Natural killer cell (primary cell): ENCODE results near the gene PCBP3. TPM values are rescaled to one million over a fixed set of nuclear protein-coding genes. Genes with fewer than 3 reads are reported as not detected.

Source experiments
- ATAC-seq, 3 donors: fragments of 150-1000 bp in 2 of 3; fragments of 200-7000 bp in 1 of 3; cut with Tn5 transposase; 1 replicate in 1 of 3; 2 replicates in 2 of 3; pipeline ENCODE4 v1.10.0; 2021; ENCODE audit warnings: mild to moderate bottlenecking in 2 of 3, moderate library complexity in 2 of 3
- DNase-seq, 2 donors: peaks; one replicate each; pipeline versions ENCODE4 v3.0.0 to v3.0.0-alpha.2; 2013 to 2021; ENCODE audit warnings: mixed read lengths in 1 of 2
- H3K27ac ChIP-seq: one replicate; pipeline ENCODE4 v1.5.1; 2013; ENCODE audit warnings: mild to moderate bottlenecking, low read length
- H3K27me3 ChIP-seq: one replicate; pipeline ENCODE4 v1.6.1; 2013; ENCODE audit warnings: low read length; ENCODE audit not compliant: control insufficient read depth, insufficient read depth
- H3K36me3 ChIP-seq: one replicate; pipeline ENCODE4 v1.6.1; 2013; ENCODE audit warnings: low read length; ENCODE audit not compliant: control insufficient read depth, insufficient read depth
- H3K4me1 ChIP-seq: one replicate; pipeline ENCODE4 v1.6.1; 2013; ENCODE audit warnings: low read length; ENCODE audit not compliant: control insufficient read depth, insufficient read depth
- H3K4me3 ChIP-seq: one replicate; pipeline ENCODE4 v1.5.1; 2013; ENCODE audit warnings: low read length
- H3K9me3 ChIP-seq: one replicate; pipeline ENCODE4 v1.6.1; 2013; ENCODE audit warnings: low read length; ENCODE audit not compliant: control insufficient read depth, insufficient read depth
- H3K27ac Mint-ChIP-seq, 2 donors: one replicate each; pipeline ENCODE4 v1.8.0; 2022; ENCODE audit warnings: mild to moderate bottlenecking in 2 of 2, mixed read lengths in 2 of 2, moderate library complexity in 1 of 2
- H3K27me3 Mint-ChIP-seq, 2 donors: one replicate each; pipeline ENCODE4 v1.8.0; 2022; ENCODE audit warnings: low read depth in 2 of 2, mixed read lengths in 2 of 2
- H3K36me3 Mint-ChIP-seq: one replicate; pipeline ENCODE4 v1.8.0; 2022; ENCODE audit warnings: mixed read lengths
- H3K4me1 Mint-ChIP-seq, 2 donors: one replicate each; pipeline ENCODE4 v1.8.0; 2022; ENCODE audit warnings: mixed read lengths in 2 of 2
- H3K4me3 Mint-ChIP-seq: one replicate; pipeline ENCODE4 v1.8.0; 2022; ENCODE audit warnings: mild to moderate bottlenecking, moderate library complexity, mixed read lengths
- H3K9me3 Mint-ChIP-seq, 2 donors: one replicate each; pipeline ENCODE4 v1.8.0; 2022; ENCODE audit warnings: mixed read lengths in 2 of 2
- WGBS: methylation state at CpG from one replicate; pipeline ENCODE4 v1.1.7; 2013; ENCODE audit warnings: missing lambda C conversion rate; ENCODE audit not compliant: insufficient coverage; 5-methylcytosine and 5-hydroxymethylcytosine counted together
- intact Hi-C: fragments of 100-400 bp; cut with micrococcal nuclease; formaldehyde crosslinking; loops from one replicate; pipeline ENCODE4 v1.14.2; 2022
- total RNA-seq, 4 donors: library from RNA; stranded (reverse); fragments of 120-200 nt in 1 of 4; gene quantifications; one replicate each; pipeline versions ENCODE4 v1.2.3 to v1.2.4, GENCODE V29; 2013 to 2022
- TF ChIP-seq, protein P1 (sequence below): fragments of 200-600 bp; IDR thresholded peaks from one replicate; pipeline ENCODE4 v1.8.0; 2022; ENCODE audit warnings: antibody characterized with exemption

PCBP3 gene
- total RNA-seq, 3 donors from 2014 or later (not counting 1 experiment from before 2014, with no cell fraction given), result 0.50 to 3.0 (median 0.52) TPM

DNA sequence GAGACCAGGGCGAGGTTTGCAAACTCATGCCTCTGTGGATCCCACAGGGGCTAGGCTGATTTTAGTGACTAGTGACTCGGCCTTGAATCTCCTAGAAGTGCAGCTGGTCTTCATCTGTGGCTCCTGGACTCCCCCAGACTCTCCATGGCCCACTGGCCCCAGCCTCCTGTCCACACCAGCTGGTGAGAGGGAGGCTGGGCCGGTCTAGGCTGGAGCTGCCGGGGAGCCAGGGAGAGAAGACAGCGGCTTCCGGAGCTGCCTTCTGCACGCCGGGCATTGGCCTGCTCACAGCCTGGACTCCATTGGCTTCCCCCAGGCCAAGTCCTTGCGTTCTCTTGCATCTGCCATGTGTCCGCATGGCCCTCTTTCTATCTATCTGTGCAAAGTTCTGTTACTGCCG is 285.9 kb downstream of the PCBP3 start:
- 91% methylated on average over 11 of the region's 11 CpGs for WGBS
- Histone ChIP-seq H3K4me1 (no peaks in the 10 kb centered on the region), H3K27me3 (no peaks in the 10 kb centered on the region), H3K4me3 (no peak overlapping the region), H3K9me3 (no peaks in the 10 kb centered on the region), H3K27ac (no peak overlapping the region), H3K36me3 (no peaks in the 10 kb centered on the region)
- H3K27me3 Mint-ChIP-seq, result no peaks in the 10 kb centered on the region
- no peaks in the 10 kb centered on the region for H3K4me1 Mint-ChIP-seq
- ATAC-seq (no peak), DNase-seq (no peak)
- H3K4me3 Mint-ChIP-seq, result no peak overlapping the region
- no peaks in the 10 kb centered on the region for H3K36me3 Mint-ChIP-seq
- H3K27ac Mint-ChIP-seq, result no peak overlapping the region
- intact Hi-C loops, result no loop called here
- TF ChIP-seq, protein P1, sequence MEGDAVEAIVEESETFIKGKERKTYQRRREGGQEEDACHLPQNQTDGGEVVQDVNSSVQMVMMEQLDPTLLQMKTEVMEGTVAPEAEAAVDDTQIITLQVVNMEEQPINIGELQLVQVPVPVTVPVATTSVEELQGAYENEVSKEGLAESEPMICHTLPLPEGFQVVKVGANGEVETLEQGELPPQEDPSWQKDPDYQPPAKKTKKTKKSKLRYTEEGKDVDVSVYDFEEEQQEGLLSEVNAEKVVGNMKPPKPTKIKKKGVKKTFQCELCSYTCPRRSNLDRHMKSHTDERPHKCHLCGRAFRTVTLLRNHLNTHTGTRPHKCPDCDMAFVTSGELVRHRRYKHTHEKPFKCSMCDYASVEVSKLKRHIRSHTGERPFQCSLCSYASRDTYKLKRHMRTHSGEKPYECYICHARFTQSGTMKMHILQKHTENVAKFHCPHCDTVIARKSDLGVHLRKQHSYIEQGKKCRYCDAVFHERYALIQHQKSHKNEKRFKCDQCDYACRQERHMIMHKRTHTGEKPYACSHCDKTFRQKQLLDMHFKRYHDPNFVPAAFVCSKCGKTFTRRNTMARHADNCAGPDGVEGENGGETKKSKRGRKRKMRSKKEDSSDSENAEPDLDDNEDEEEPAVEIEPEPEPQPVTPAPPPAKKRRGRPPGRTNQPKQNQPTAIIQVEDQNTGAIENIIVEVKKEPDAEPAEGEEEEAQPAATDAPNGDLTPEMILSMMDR, result no peak
- no peaks in the 10 kb centered on the region for H3K9me3 Mint-ChIP-seq

DNA sequence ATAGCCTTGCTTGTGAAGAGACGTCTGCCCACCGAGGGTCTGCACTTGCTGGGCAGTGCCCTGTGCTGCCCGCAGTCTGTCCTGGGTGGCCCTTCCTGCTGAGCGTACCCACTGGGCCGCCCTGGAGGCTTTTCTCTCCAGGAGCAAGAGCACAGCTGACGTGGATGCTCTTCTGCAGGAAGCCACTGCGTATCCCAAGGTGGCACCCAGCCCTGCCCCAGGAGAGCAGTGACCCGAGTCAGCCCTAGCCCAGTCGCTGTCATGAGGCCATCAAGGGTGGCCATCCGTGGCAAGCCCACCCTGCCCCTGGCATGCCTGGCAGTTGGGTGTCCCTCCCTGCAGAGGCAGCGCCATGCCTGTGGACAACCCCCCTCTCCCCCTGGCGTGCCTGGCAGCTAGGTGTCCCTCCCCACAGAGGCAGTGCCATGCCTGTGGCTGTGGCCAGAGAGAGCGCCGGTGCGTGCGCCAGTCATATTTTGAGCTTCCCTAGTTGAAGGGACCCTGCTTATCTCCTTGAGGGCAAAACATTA is 286.8 kb downstream of the PCBP3 start:
- no peaks in the 10 kb centered on the region for H3K9me3 ChIP-seq
- no peak overlapping the region for H3K4me3 ChIP-seq
- ATAC-seq (no peak), DNase-seq (no peak)
- no peaks in the 10 kb centered on the region for H3K27me3 ChIP-seq
- H3K4me1 ChIP-seq, result no peaks in the 10 kb centered on the region
- TF ChIP-seq, protein P1, result no peak
- Mint-ChIP-seq H3K9me3 (no peaks in the 10 kb centered on the region), H3K4me1 (no peaks in the 10 kb centered on the region), H3K27me3 (no peaks in the 10 kb centered on the region), H3K36me3 (no peaks in the 10 kb centered on the region), H3K27ac (no peak overlapping the region), H3K4me3 (no peak overlapping the region)
- WGBS, result 90% methylated on average over 16 of the region's 16 CpGs
- H3K36me3 ChIP-seq, result no peaks in the 10 kb centered on the region
- H3K27ac ChIP-seq, result no peak overlapping the region
- intact Hi-C loops, result no loop called here

DNA sequence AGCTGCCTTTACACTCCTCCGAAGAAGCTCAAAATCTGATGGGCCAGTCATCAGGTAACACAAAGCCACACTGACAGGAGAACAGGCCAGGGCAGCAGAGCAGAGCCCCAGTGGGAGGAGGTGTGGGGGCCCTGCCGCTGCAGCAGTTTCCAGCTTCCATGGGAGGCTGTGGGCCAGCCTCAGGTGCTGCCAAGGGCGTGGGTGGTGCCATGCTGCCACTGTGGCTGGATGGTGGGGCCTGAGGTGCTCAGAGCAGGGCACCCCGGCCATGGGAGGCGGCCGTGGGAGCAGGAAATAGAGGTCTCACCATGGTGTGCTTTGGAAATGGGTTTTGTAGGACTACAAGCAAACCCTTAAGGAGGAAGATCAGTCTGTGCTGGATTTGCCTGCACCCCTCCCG is 287.3 kb downstream of the PCBP3 start:
- H3K27ac ChIP-seq, result no peak overlapping the region
- H3K4me3 ChIP-seq, result no peak overlapping the region
- no peak for DNase-seq
- H3K4me3 Mint-ChIP-seq, result no peak overlapping the region
- H3K9me3 ChIP-seq, result no peaks in the 10 kb centered on the region
- no peak overlapping the region for H3K27ac Mint-ChIP-seq
- H3K36me3 Mint-ChIP-seq, result no peaks in the 10 kb centered on the region
- TF ChIP-seq, protein P1, result no peak
- H3K9me3 Mint-ChIP-seq, result no peaks in the 10 kb centered on the region
- H3K4me1 ChIP-seq, result no peaks in the 10 kb centered on the region
- H3K4me1 Mint-ChIP-seq, result no peaks in the 10 kb centered on the region
- no peaks in the 10 kb centered on the region for H3K36me3 ChIP-seq
- intact Hi-C loops, result no loop called here
- no peak for ATAC-seq
- H3K27me3 ChIP-seq, result no peaks in the 10 kb centered on the region
- WGBS, result 84% methylated on average over 7 of the region's 7 CpGs
- H3K27me3 Mint-ChIP-seq, result no peaks in the 10 kb centered on the region

DNA sequence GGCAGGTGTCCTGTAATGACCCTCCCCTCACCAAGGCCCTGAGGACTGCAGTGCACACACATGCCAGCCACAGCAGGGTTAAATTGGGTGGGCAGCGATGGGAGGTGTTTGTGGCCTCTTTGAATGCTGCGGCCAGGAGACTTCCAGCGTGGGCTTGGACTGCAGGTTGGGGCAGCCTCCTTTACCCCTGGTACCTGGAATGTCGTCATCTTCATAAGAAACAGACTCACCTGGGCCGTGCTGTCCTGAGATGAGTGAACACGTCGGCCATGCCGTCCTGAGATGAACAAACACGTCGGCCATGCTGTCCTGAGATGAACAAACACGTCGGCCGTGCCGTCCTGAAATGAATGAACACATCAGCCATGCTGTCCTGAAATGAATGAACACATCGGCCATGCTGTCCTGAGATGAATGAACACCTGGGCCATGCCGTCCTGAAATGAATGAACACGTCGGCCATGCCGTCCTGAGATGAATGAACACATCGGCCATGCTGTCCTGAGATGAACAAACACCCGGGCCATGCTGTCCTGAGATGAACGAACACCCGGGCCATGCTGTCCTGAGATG is 288.0 kb downstream of the PCBP3 start:
- H3K9me3 ChIP-seq, result no peaks in the 10 kb centered on the region
- intact Hi-C loops, result no loop called here
- H3K4me1 Mint-ChIP-seq, result no peaks in the 10 kb centered on the region
- no peaks in the 10 kb centered on the region for H3K36me3 Mint-ChIP-seq
- ATAC-seq (no peak), DNase-seq (no peak)
- TF ChIP-seq, protein P1, result no peak
- H3K27ac ChIP-seq, result no peak overlapping the region
- H3K27ac Mint-ChIP-seq, result no peak overlapping the region
- no peaks in the 10 kb centered on the region for H3K4me1 ChIP-seq
- no peaks in the 10 kb centered on the region for H3K27me3 ChIP-seq
- no peak overlapping the region for H3K4me3 ChIP-seq
- H3K27me3 Mint-ChIP-seq, result no peaks in the 10 kb centered on the region
- H3K9me3 Mint-ChIP-seq, result no peaks in the 10 kb centered on the region
- H3K36me3 ChIP-seq, result no peaks in the 10 kb centered on the region
- WGBS, result 71% methylated on average over 23 of the region's 23 CpGs
- H3K4me3 Mint-ChIP-seq, result no peak overlapping the region
